Mucosa of gallbladder (tissue), 1 donor: ENCODE results near the gene FAM13B. TPM values are rescaled to one million over a fixed set of nuclear protein-coding genes. Genes with fewer than 3 reads are reported as not detected.
A peak's percentile ranks its signal among the peaks of the same experiment; 100 is the strongest.
"Not testable (repeated sequence)": the region's sequence is repeated elsewhere in the genome, so short reads cannot be mapped to it uniquely, and the experiment has no call there.

Experiments used
- DNase-seq: peaks from one replicate; pipeline ENCODE4 v3.0.0-alpha.2; 2020; ENCODE audit warnings: low spot score
- total RNA-seq: library from RNA; stranded (reverse); gene quantifications from one replicate; pipeline ENCODE4 v1.2.1, GENCODE V29; 2021
- donor health status: DM: no; HTN: no; CAD: no.

Gene FAM13B
- total RNA-seq, 1 donor from 2014 or later = 35.7 TPM

GRCh38 chr5:138035605-138036537 lies 3.0 kb upstream of the FAM13B start:
- peak; percentile 58 for DNase-seq

- no peak for DNase-seq
These were observed 1.0 kb upstream of the FAM13B start for GRCh38 chr5:138033907-138034306.

GRCh38 chr5:138033386-138033808 lies 518 bp upstream of the FAM13B start:
- DNase-seq = no peak

- peak; percentile 60 for DNase-seq
These were observed 779 bp downstream of the FAM13B start for GRCh38 chr5:138032028-138032571.

- no peak for DNase-seq
These were observed 2.9 kb downstream of the FAM13B start for GRCh38 chr5:138029944-138030343.

- DNase-seq = no peak
These were observed 3.4 kb downstream of the FAM13B start for GRCh38 chr5:138029501-138029900.

- no peak for DNase-seq
These were observed 3.9 kb downstream of the FAM13B start for GRCh38 chr5:138028971-138029365.

- DNase-seq = not testable (repeated sequence)
These were observed 4.5 kb downstream of the FAM13B start for GRCh38 chr5:138028262-138028970.

GRCh38 chr5:138026793-138027192 lies 6.1 kb downstream of the FAM13B start:
- not testable (repeated sequence) for DNase-seq

- no peak for DNase-seq
These were observed 7.6 kb downstream of the FAM13B start for GRCh38 chr5:138025285-138025684.

GRCh38 chr5:138024117-138024516 lies 8.8 kb downstream of the FAM13B start:
- DNase-seq = no peak

GRCh38 chr5:138022912-138023311 lies 10.0 kb downstream of the FAM13B start:
- no peak for DNase-seq

- DNase-seq = no peak
These were observed 11.1 kb downstream of the FAM13B start for GRCh38 chr5:138021771-138022170.

GRCh38 chr5:138018849-138019248 lies 14.0 kb downstream of the FAM13B start:
- DNase-seq = no peak

GRCh38 chr5:138015916-138016315 lies 17.0 kb downstream of the FAM13B start:
- no peak for DNase-seq

GRCh38 chr5:138011991-138012390 lies 20.9 kb downstream of the FAM13B start:
- no peak for DNase-seq

GRCh38 chr5:138000102-138000723 lies 32.7 kb downstream of the FAM13B start:
- DNase-seq = no peak

GRCh38 chr5:137997726-137998213 lies 35.1 kb downstream of the FAM13B start:
- no peak for DNase-seq

GRCh38 chr5:137995749-137996128 lies 37.1 kb downstream of the FAM13B start:
- DNase-seq = no peak

- no peak for DNase-seq
These were observed 37.7 kb downstream of the FAM13B start for GRCh38 chr5:137995077-137995748.

GRCh38 chr5:137994556-137994955 lies 38.3 kb downstream of the FAM13B start:
- DNase-seq = no peak
